ENCODE results near the gene BEX1. TPM values are rescaled to one million over a fixed set of nuclear protein-coding genes. Genes with fewer than 3 reads are reported as not detected.

The BEX1 gene
- total RNA-seq, 2 experiments from 2014 or later, result 0.23 to 0.44 TPM

DNA sequence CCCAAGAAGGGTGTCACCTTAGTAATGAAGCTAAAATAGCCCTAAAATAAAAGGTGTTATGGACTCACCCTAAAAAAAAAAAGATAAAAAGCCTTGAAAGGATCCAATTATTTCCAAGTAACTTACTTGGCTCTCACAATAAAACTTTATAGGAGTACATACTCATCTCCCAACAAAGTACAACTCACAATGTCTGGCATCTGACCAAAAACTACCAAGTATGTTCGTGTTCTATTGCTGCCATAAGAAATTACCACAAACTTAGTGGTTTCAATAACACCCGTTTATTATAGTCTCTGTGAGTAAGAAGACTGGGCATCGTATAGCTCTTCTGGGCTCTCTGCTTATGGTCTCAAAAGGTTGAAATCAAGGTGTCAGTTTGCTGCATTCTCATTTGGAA lies 51.0 kb downstream of the BEX1 start:
- ChIA-PET CTCF (no interaction called here), POLR2A (no interaction called here)

Other genes starting within 250 kb of the BEX1 start
- under 1 TPM; 0.38 to 0.46 TPM for gene RAB40AL, start 126.9 kb downstream of the BEX1 start, total RNA-seq
- not detected for gene NXF3, start 29.0 kb upstream of the BEX1 start, total RNA-seq
- gene BEX4, start 150.9 kb upstream of the BEX1 start, total RNA-seq, result 10 to 100 TPM; 12.2 to 12.8 TPM
- gene TCEAL8, start 191.0 kb upstream of the BEX1 start, total RNA-seq, result 10 to 100 TPM; 26.1 to 27.5 TPM
- gene TCEAL5, start 212.6 kb upstream of the BEX1 start, total RNA-seq, result not detected
- gene BEX2, start 246.8 kb upstream of the BEX1 start, total RNA-seq, result 1 to 10 TPM; 7.0 to 8.2 TPM

Data from activated CD8-positive, alpha-beta memory T cell treated with anti-CD3 and anti-CD28 coated beads for 36 hours (primary cell).